KBM-7 (cell line): ENCODE data around the gene OR10R2.
"Not testable (repeated sequence)": the region's sequence is repeated elsewhere in the genome, so short reads cannot be mapped to it uniquely, and the experiment has no call there.

Experiments
- DNase-seq: peaks from one replicate; pipeline ENCODE4 v3.0.0-alpha.2; 2015
- in situ Hi-C: fragments of 300-500 bp; cut with MboI; formaldehyde crosslinking; loops from 2 replicates; pipeline ENCODE4 v1.14.3; 2020; ENCODE audit warnings: low sequenced_read_pairs, low pct_unique_long_range_greater_than_20kb, mixed read lengths

Gene OR10R2

GRCh38 chr1:158471920-158472319 is at the start of gene OR10R2:
Gene OR10R2, plus strand, starts transcription at chr1:158472220. Its CDS starts 106 bp downstream, at chr1:158472326.
- DNase-seq: no peak
- in situ Hi-C loops: no loop called here

GRCh38 chr1:158425027-158425426 is 47.0 kb upstream of the OR10R2 start:
- in situ Hi-C loops: no loop called here

GRCh38 chr1:158426137-158426536 is 45.9 kb upstream of the OR10R2 start, which contains the start of gene OR10K2:
Gene OR10K2, minus strand, starts transcription at chr1:158426237. Its CDS starts 5,371 bp downstream, at chr1:158420866.
- in situ Hi-C loops: no loop called here
- no peak for DNase-seq

More at GRCh38 chr1:158425027-158425426, 47.0 kb upstream of the OR10R2 start:
- no peak for DNase-seq

- in situ Hi-C loops, DNase-seq: not testable (repeated sequence)
Measured at GRCh38 chr1:158430163-158430562, 41.9 kb upstream of the OR10R2 start.

GRCh38 chr1:158434741-158435140 is 37.3 kb upstream of the OR10R2 start:
- in situ Hi-C loops: no loop called here
- DNase-seq: no peak

- in situ Hi-C loops: no loop called here
- no peak for DNase-seq
Measured at GRCh38 chr1:158445376-158445775, 26.6 kb upstream of the OR10R2 start.

- in situ Hi-C loops: no loop called here
- DNase-seq: no peak
Measured at GRCh38 chr1:158454537-158454936, 17.5 kb upstream of the OR10R2 start.

GRCh38 chr1:158457246-158457645 is 14.8 kb upstream of the OR10R2 start:
- no peak for DNase-seq
- in situ Hi-C loops: no loop called here

- DNase-seq: no peak
- in situ Hi-C loops: no loop called here
Measured at GRCh38 chr1:158458263-158458662, 13.8 kb upstream of the OR10R2 start.

GRCh38 chr1:158461534-158461933 is 10.5 kb upstream of the OR10R2 start, which contains the start of gene OR10K1:
Gene OR10K1, plus strand, starts transcription at chr1:158461834. Its CDS starts 3,728 bp downstream, at chr1:158465562.
- in situ Hi-C loops: no loop called here

GRCh38 chr1:158485455-158485854 is 13.4 kb downstream of the OR10R2 start:
- in situ Hi-C loops: no loop called here
- DNase-seq: no peak

More at GRCh38 chr1:158461534-158461933, 10.5 kb upstream of the OR10R2 start, which contains the start of gene OR10K1:
- DNase-seq: no peak

- no peak for DNase-seq
Measured at GRCh38 chr1:158491316-158491715, 19.3 kb downstream of the OR10R2 start.

GRCh38 chr1:158493054-158493453 is 21.0 kb downstream of the OR10R2 start:
- DNase-seq: no peak
- in situ Hi-C loops: no loop called here

More at GRCh38 chr1:158491316-158491715, 19.3 kb downstream of the OR10R2 start:
- in situ Hi-C loops: no loop called here

- DNase-seq: no peak
- in situ Hi-C loops: no loop called here
Measured at GRCh38 chr1:158494796-158495195, 22.8 kb downstream of the OR10R2 start.

- in situ Hi-C loops: no loop called here
- peak; percentile 25 for DNase-seq
Measured at GRCh38 chr1:158496374-158496773, 24.4 kb downstream of the OR10R2 start.

- peak; percentile 56 for DNase-seq
- in situ Hi-C loops: loop anchor here (25.0 kb wide), 1 partner anchor 556 kb away; no protein-coding TSS in a partner anchor
Measured at GRCh38 chr1:158506369-158506987, 34.5 kb downstream of the OR10R2 start.

- DNase-seq: no peak
- in situ Hi-C loops: loop anchor here (25.0 kb wide), 1 partner anchor 555 kb away; no protein-coding TSS in a partner anchor
Measured at GRCh38 chr1:158507511-158507910, 35.5 kb downstream of the OR10R2 start.

GRCh38 chr1:158509471-158510156 is 37.6 kb downstream of the OR10R2 start:
- in situ Hi-C loops: loop anchor here (25.0 kb wide), 1 partner anchor 553 kb away; no protein-coding TSS in a partner anchor
- DNase-seq: no peak

- in situ Hi-C loops: loop anchor here (25.0 kb wide), 1 partner anchor 545 kb away; no protein-coding TSS in a partner anchor
- no peak for DNase-seq
Measured at GRCh38 chr1:158516966-158517365, 44.9 kb downstream of the OR10R2 start.

- in situ Hi-C loops: loop anchor here (25.0 kb wide), 1 partner anchor 542 kb away; no protein-coding TSS in a partner anchor
- no peak for DNase-seq
Measured at GRCh38 chr1:158520021-158520420, 48.0 kb downstream of the OR10R2 start.
